GM18873 (cell line): ENCODE results near the gene UPF1.

Experiments
- ATAC-seq: cut with Tn5 transposase; IDR thresholded peaks from one replicate; pipeline ENCODE4 v1.9.1; 2021; ENCODE audit warnings: mild to moderate bottlenecking, moderate library complexity, moderate number of reproducible peaks; ENCODE audit not compliant: unreplicated experiment, low FRiP score

Gene UPF1

DNA sequence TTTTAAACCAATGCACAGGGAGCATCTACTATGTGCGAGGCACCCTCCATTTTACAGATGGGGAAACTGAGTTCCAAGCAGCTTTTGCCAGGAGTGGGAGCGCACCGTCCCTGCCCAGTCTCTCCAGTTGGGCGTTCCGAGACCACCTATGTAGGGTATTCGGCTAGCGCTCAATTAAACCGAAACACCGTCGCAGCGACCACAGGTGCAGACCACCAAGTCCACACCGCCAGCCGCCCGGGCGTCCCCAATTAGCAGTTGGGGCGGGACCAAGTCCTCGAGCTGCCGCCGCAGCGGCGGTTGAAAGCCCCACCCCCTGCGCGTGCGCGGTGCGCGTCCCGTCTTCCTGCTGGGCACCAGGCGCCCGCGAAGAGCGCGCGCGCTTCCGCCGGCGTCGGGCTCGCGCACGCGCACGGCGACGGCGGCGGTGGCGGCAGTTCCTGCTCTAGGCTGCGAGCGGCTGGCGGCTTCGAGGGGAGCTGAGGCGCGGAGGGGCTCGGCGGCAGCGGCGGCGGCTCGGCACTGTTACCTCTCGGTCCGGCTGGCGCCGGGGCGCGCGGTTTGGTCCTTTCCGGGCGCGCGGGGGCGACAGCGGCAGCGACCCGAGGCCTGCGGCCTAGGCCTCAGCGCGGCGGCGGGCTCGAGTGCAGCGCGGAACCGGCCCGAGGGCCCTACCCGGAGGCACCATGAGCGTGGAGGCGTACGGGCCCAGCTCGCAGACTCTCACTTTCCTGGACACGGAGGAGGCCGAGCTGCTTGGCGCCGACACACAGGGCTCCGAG lies at the start of gene UPF1:
UPF1 (plus strand) TSS at position 436 of the 782 bp plus-strand sequence; CDS start at position 687, 251 bp downstream.
- ATAC-seq, result no peak

DNA sequence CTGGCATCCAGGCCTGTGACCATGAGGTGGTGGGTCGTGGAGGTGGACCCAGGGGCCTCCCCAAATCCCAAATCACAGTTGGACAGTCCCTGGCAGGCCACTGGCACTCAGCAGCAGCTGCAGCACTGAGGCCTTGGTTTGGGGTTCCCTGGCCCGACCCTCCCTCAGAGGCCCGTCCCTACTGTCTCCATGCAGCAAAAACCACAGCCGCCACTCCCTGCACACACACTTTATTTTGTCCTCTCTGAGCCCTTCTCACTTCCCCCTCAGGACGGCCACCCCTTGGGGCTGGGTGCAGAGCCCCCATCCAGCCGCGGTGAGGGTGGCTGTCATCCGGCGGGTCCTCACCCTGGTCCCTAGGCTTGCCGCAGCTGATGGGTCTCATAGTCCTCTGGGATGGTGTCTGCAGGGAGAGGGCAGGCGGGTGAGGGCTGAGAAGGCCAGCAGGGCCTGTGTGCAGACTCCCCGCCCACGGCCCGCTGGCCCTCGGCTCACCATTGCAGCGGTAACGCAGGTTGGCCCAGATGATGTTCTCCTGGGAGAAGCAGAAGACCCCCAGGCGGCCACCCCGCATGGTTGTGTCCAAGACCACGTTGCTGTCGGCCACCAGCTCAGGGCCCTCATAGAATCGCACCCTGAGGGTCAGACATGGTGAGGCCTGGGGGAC lies 49.1 kb upstream of the UPF1 start:
- no peak for ATAC-seq

DNA sequence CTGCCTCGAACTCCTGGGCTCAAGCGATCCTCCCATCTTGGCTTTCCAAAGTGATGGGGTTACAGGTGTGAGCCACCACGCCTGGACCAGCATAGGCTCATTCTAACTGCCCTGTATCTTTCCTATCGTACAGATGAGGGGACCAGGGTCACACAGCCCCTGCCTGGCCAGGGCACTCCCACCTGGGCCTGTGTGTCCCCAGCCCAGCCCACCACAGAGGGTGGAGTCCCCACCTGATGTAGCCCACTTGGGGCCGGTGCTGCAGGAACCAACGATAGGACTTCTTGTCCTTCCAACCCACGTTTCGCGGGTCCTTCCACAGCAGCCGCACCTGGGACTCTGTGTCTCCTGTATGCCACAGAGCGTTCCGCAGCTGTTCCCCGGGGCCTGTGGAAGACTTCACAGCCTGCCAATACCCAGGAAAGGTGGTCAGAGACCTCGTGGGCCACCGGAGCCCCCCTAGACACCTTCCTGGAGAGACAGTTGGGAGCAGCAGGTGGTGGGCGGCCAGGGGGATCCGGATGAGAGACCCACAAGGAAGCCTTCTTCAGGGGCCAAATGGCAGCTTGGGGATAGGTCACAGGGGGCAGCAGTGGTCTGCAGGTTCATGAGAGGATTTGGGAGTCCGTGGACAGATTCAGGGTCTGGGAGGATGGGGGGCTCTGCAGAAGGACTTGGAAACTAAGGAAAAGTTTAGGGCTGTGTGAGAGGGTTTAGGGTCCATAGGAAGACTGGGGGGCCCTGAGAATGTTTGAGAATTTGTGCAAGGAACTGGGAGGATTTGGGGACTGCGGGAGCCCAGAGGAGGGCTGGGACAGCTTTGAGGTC lies 47.6 kb upstream of the UPF1 start:
- no peak for ATAC-seq

DNA sequence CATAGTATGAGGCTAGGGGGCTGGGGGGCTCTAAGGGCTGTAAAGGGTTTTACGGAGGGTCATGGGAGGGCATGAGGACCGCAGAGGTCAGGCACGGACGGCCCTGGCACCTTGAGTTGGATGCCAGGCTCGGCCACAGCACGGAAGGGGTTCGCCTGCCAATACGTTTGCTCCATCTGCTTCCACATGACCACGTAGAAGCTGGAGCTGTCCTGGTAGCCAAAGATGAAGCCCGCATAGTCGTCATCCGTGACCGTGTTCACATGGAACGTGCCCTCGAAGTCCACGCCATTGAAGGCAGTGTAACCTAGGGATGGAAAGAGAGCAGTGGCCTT lies 47.0 kb upstream of the UPF1 start:
- no peak for ATAC-seq

DNA sequence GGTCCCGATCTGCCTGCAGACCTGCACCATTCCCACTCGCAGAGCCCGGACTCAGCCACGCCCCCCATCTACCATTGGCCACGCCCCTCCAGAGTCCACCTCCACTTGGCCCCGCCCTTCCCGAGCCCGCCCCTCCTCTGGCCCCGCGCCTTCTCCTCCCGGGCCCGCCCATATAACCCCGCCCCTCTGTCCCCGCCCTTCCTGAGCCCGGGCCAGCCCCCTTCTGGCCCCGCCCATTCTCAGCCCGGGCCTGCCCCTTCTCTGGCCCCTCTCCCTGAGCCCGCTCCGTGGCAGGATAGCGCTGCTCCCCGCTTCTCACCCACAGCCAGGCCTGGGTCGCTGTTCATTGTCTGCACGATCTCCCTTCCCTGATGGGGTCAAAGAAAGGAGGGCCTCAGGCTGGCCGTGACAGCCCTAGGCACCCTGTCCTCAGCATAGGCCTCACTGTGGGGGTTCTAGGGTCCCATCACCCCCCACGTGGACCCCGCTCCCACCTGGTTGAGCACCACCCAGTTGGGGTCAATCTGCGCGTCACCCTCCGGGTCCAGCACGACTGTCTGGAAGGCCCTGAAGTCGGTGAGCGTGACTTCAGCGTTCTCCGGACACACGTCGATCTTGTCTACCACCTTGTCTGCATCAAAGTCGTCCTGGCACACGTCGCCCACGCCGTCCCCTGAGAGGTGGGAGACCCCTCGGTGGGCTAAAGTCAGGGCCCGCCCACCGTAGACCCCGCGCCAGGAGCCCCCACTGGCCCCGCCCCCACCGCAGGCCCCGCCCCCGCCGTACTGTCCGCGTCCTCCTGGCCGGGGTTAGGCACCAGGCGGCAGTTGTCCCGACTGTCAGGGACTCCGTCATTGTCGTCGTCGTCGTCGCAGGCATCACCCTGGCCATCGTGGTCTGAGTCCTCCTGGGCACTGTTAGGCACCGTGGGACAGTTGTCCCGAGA lies 46.3 kb upstream of the UPF1 start:
- no peak for ATAC-seq

DNA sequence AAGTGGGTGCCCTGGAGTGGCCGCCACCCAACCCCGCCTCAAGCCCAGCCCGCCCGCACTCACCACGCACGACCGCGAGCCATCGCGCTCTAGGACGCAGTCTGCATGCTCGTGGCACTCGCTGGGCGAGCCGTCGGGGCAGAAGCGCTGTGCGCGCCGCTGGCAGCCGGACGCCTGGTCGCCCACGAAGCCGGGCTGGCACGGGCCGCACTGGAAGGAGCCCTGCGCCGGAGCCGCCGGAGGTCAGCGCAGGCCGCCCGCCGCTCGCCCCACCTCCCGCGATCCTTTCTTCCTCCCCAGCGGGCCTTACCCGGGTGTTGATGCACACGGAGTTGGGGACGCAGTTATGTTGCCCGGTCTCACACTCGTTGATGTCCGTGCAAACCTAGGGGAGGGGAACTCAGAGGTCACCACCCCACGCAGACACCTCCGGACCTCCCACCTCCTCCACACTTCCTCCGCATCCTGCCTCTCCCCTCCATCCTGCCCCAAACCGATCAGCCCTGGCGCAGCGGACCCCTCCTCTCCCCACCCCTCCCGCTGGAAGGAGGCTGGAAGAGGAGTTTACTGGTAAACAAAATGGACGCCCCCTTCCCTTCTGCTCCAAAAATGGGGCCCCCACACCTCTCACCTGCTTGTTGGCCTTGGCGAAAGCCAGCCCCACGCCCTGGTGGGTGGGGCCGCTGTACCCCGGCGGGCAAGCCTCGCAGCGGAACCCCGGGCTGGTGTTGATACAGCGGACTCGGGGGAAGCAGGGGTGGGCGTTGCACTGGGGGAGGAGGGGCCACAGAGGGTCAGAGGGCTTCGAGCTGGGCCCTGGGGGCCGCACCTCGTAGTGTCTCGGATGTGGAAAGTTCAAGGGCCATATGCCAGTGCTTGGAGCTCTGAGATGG lies 43.0 kb upstream of the UPF1 start:
- no peak for ATAC-seq

DNA sequence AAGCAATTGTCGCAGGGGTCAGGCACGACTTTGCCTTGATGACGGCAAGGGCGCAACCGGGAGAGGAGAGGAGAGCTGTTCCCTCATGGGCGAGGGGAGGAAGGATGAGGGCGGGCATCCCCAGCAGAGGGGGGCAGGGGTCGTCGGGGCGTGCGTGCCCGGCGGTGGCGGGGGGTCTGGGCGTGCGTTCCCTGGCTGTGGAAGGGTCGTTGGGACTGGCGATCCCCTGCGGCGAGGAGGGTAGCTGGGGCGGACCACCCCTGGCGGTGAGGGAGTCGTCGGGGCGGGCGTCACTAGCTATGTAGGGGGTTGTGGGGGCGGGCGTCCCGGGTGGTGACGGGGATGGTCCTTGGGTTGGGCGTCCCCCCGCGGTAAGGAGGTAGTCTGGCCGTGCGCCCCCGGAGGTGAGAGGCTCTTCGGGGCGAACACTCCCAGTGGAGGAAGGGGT lies 42.3 kb upstream of the UPF1 start:
- no peak for ATAC-seq

DNA sequence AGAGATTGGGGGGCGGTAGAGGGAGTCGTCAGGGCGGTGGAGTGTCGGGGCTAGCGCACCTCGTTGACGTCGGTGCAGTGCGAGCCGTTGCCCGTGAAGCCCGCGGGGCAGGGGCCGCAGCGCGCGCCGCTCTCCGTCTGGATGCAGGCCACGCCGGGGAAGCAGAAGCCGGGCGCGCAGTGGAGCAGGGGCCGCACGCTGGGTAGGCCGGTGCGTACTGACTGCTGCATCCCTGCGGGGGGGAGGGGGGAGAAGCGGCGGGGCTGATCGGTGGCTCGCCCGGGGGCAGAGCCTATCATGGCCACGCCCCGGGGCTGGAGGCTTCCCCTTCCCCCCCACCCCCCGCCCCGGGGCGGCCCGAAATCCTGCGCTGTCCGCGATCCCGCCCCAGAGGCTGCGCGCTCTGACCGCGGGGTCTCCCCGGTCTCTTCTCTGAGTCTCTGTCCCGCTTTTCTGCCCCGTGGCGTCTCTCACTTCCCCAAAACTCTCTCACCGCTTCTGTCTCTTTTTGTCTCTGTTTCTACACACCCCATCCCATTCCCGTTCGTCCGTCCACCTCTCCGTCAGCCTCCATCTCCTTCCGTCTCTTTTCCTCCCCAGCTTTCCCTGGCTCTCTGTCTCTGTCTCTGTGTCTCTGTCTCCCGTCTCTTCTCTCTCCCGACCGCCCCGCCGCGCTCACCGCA lies 41.7 kb upstream of the UPF1 start:
- no peak for ATAC-seq

DNA sequence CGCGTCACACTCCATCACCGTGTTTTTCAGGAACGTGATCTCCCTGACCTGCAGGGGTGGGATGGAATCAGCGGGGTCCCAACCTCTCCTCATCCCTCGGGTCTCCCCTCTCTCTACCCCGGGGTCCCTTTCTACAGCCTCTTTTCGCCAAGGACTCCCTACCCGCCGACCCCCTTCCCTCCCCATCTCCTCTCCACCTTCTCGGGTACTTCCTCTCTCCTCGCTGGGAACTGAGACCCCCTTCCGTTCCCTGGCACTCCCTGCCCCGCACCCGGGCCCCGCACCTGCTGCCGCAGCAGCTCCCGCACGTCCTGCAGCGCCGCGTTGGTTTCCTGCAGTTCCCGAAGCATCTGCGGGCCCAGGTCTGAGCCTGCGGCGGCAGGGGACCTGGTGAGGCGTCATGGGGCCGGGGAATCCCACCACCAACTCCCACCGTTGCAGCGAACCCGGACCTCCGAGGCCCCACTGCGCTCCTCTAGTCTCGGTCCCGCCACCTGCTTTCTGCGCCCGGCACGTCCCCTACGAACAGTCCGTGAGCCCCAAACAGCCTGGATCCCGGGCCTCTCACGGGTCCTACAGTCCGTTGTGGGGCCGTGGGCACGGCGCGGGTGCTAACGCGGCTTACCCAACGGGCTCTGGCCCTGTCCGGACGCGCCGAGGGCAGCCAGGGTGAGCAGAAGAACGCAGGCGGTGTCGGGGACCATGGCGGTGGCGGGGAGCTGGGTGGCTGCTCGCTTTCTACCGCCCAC lies 41.0 kb upstream of the UPF1 start, which contains the start of gene COMP:
COMP (minus strand) TSS at position 740 of the 749 bp plus-strand sequence; CDS start at position 704, 36 bp downstream.
- no peak for ATAC-seq

DNA sequence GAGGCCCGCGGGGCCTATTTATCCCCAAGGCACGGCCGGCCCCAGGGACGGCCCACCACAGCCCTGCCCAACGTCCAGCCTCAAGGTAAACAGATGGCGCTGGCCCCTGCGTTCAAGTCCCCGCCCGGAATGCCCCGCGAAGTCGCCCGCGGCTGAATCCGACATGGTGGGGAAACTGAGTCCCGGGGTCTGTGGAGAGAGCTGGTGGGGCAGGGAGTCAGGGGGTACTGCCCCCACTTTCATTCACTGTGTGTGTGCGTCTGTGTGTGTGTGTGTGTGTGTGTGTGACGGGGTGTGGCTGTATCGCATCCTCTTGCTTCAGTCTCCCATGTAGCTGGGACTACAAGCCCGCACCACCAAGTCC lies 40.5 kb upstream of the UPF1 start:
- ATAC-seq, result no peak

DNA sequence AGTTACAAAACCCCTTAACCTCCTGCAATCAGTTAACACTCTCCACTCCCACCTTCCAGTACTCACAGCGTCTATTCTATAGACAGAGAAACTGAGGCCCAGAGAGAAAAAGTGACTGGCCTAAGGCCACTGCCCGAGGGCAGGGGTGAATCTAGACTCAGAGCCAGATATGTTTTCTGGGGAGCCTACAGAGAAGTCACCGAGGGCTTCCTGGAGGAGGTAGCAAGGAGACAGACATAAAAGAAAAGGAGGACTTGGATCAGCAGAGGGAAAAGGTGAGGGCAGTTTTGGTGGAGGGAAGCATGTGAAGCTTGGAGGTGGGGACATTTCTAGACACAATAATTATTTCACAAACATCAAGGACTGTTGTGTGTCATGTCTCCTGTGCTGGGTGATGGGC lies 39.1 kb upstream of the UPF1 start:
- ATAC-seq, result no peak

DNA sequence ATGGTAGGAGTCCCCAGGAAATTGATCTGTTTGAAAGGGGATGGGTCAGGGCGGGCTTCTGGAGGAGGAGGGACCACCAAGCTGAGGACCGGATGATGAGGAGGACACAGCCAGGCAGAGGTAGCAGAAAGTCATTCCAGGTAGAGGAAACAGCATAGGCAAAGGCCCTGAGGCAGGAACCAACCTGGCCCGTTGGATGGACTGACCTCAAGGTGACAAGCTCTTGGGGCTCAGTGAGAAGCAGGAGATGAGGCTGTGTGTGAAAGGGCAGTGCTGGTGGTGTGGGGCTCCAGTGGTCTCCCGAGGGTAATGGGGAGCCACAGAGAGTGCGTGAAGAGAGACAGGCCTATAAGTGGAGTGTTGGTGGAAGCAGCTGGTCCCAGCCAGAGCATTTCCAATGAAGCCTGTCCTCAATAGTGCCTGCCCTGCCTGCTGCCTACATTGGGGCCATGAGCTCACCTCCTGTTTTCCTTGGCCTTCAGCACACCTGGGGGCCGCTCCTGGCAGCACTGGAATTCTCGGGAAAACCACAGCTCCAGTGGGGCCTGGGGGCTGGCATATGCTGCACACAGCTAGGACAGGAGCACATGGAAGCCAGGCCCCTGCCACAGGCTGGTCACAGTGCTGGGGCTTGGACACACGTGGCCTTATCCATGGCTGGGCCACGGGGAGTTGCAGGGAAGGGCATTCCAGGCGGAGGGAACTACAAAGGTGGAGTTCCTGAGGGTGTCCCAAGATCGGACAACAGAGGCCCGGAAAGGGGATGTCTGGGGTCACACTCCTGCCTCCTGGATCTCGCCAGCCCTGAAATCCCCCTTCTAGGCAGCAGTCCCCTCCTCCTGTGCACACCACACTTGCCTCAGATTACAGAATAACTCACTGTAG lies 38.4 kb upstream of the UPF1 start:
- ATAC-seq, result no peak

DNA sequence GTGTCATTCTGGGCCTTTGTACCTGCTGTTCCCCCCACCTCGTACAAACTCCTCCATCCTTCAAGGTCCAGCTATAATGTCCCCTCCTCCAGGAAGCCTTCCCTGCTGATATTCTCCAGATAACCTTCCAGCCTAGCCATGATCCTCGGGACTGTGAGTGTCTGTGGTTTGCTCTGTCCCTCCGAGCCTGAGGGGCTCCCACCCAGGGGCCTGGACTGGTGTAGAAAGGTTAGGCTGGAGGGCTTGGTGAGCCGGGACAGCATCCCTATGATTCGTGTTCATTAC lies 37.8 kb upstream of the UPF1 start:
- ATAC-seq, result no peak

DNA sequence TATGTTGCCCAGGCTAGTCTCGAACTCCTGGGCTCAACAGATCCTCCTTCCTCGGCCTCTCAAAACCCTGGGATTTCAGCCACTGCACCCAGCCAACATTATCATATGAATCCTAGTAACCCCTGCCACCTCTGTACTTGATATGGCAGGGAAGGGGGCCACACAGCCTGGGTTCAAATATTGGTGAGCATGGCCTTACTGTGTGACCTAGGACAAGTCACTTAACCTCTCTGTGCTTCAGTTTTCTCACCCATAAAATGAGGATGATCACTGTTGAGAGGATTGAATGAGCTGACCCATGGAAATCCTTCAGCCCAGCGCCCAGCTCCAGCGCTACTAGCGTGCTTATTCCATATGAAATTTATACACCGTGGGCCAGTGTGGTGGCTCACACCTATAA lies 37.1 kb upstream of the UPF1 start:
- no peak for ATAC-seq

DNA sequence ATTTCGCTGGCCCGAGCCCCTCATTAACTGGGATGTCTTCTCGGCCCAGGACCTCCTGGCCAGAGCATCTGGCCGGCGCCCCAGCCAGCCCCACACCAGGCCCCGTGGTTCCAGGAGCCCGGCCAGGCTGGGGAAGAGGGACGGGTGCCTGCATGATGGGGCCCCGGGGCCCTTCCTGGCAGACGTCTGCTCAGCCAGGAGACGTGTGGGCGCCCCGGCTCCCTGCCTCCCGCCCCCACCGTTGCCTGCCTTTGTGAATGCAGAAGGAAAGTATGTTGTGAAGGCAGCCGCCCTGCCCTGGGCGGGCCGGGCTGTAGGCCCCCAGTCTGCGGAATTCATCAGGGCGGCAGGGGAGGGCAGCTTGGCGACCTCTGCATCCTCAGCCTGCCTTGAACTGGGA lies 36.2 kb upstream of the UPF1 start:
- ATAC-seq, result no peak

DNA sequence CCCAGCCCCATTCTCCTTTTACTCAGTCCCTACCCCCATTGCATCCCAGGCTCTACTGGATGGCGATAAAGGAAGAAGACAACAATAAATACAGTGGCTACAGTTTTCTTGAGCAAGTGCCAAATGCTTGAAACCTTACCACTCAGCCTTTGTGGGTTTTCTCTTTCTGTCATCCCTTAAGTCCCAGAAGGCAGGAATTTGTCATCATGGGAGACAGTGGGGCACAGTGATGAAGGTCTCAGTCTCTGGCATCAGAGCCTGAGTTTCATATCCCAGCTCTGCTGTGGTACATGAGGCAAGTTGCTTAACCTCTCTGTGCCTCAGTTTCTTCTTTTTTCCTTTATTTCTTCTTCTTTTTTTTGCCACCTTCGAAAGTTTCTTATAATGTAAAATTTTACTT lies 35.5 kb upstream of the UPF1 start:
- no peak for ATAC-seq
